ENCODE data around the gene TSPO2.
"Not testable (repeated sequence)": the region's sequence is repeated elsewhere in the genome, so short reads cannot be mapped to it uniquely, and the experiment has no call there.

The TSPO2 gene

GRCh38 chr6:41042226-41043055 lies at the start of gene TSPO2:
Gene TSPO2 (plus strand): TSS chr6:41042467. CDS start chr6:41042986, 519 bp downstream.
- DNase-seq: no peak

GRCh38 chr6:40992746-40993145 lies 49.5 kb upstream of the TSPO2 start:
- DNase-seq: no peak

- peak; percentile 69 for DNase-seq
Measured at GRCh38 chr6:40996591-40997233, 45.6 kb upstream of the TSPO2 start.

- DNase-seq: peak; percentile 92
Measured at GRCh38 chr6:40997234-40997957, 44.9 kb upstream of the TSPO2 start.

GRCh38 chr6:40998661-40999060 lies 43.6 kb upstream of the TSPO2 start:
- peak; percentile 44 for DNase-seq

- peak; percentile 91 for DNase-seq
Measured at GRCh38 chr6:40999569-40999968, 42.7 kb upstream of the TSPO2 start.

- DNase-seq: peak; percentile 21
Measured at GRCh38 chr6:41000248-41000647, 42.0 kb upstream of the TSPO2 start.

- no peak for DNase-seq
Measured at GRCh38 chr6:41002168-41002567, 40.1 kb upstream of the TSPO2 start.

GRCh38 chr6:41006217-41006616 lies 36.0 kb upstream of the TSPO2 start:
- DNase-seq: peak; percentile 82

- not testable (repeated sequence) for DNase-seq
Measured at GRCh38 chr6:41006980-41007379, 35.3 kb upstream of the TSPO2 start.

GRCh38 chr6:41008011-41008410 lies 34.3 kb upstream of the TSPO2 start:
- no peak for DNase-seq

- no peak for DNase-seq
Measured at GRCh38 chr6:41009669-41010068, 32.6 kb upstream of the TSPO2 start.

- DNase-seq: no peak
Measured at GRCh38 chr6:41011673-41012072, 30.6 kb upstream of the TSPO2 start.

- DNase-seq: no peak
Measured at GRCh38 chr6:41013466-41014153, 28.7 kb upstream of the TSPO2 start.

- no peak for DNase-seq
Measured at GRCh38 chr6:41014780-41015179, 27.5 kb upstream of the TSPO2 start.

- DNase-seq: not testable (repeated sequence)
Measured at GRCh38 chr6:41015860-41016259, 26.4 kb upstream of the TSPO2 start.

GRCh38 chr6:41017663-41018062 lies 24.6 kb upstream of the TSPO2 start:
- no peak for DNase-seq

- no peak for DNase-seq
Measured at GRCh38 chr6:41021832-41022231, 20.4 kb upstream of the TSPO2 start.

- DNase-seq: no peak
Measured at GRCh38 chr6:41022294-41022693, 20.0 kb upstream of the TSPO2 start.

- DNase-seq: no peak
Measured at GRCh38 chr6:41023114-41023513, 19.2 kb upstream of the TSPO2 start.

- no peak for DNase-seq
Measured at GRCh38 chr6:41025966-41026530, 16.2 kb upstream of the TSPO2 start.

GRCh38 chr6:41027241-41027640 lies 15.0 kb upstream of the TSPO2 start:
- DNase-seq: no peak
